HUDEP-2 (cell line): ENCODE results near the gene MGAT5B.

Experiments
- DNase-seq, 76 experiments: peaks; one replicate each; lab custom pipeline; 2025; ENCODE audit not compliant: unreplicated experiment in 76 of 76; lab: John Stamatoyannopoulos, UW

Gene MGAT5B

DNA sequence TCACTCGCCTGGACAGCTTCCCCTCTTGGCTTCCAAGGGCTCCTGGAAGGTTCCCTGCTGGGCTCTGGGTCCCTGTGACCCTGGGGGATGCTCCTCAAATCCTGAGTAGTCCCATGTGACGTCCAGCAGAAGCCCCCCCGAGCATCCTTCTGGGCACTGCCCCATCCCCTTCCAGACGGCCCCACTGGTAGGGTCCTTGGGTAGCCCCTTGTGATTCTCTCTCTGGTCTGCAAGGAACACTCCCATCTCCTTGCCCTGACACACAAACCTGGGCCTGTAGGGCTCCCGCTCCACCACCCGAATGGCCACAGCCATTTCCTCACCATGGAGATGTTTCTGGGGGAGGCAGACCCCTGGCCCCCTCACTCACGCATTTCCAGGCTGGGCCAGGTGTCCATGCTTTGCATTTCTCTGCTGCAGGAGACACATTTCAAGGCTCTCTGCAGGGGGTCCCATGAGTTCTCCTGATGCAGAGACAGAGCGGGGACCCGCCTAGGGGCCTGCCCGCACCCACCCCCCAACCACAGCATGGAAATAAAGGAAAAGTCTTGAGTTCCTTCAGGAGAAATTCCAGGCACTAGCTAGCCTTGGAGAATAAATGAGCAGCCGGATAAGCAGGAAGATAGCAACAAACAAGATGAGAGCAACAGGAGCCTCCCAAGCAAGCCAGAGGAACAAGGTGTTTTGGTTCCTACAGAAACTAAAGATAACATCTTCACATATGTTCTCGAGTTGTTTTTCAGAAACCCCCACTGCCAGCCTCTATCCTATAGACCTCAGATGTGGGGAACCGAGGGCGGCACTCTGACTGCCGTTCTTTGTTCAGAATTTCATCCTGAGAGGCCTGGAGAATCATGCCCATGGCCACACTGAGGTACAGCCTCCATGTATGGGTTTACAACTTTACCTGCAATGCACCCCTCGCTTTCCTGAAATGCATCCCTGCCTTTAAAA is 128.8 kb downstream of the MGAT5B start:
- no peak for DNase-seq

GRCh38 chr17:76997981-76998531 is 129.9 kb downstream of the MGAT5B start:
- no peak for DNase-seq

DNA sequence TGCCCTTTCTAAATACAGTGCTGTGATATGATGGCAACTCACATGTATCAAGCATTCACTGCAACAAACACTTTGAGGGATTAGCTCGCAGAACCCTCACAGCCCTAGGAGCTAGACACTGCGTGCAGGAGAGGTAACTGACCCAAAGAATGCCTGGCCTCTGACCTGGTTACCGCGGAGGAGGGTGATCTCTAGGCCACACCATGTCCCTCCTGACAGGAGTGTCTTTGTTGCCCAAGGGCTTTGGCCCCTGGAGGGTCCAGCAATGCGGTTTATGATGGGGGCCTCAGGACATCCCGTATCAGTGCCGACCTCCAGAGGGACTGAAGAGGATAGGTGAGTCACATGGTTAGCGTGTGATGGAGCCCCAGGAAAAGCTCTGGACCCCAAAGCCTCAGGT is 130.6 kb downstream of the MGAT5B start:
- DNase-seq, result no peak
